GM12801 (cell line): ENCODE results near the gene LINGO4.

Source experiments
- CTCF ChIP-seq: IDR thresholded peaks from one replicate; pipeline ENCODE4 v1.5.1; 2011; ENCODE audit warnings: control low read depth; ENCODE audit not compliant: insufficient read length; ENCODE audit errors: extremely low read depth

Gene LINGO4

GRCh38 chr1:151759241-151759640, 46.0 kb downstream of the LINGO4 start:
- no peak for TF ChIP-seq CTCF

- no peak for TF ChIP-seq CTCF
These were observed 48.9 kb downstream of the LINGO4 start for GRCh38 chr1:151756291-151756690.
